DMS153 treated with DMSO at 0.1 percent for 48 hours (cell line): ENCODE results near the gene PMM2.
"Not testable (repeated sequence)": the region's sequence is repeated elsewhere in the genome, so short reads cannot be mapped to it uniquely, and the experiment has no call there.

Experiments used
- DNase-seq: peaks from one replicate; lab custom pipeline; 2025; ENCODE audit not compliant: unreplicated experiment; lab: John Stamatoyannopoulos, UW

PMM2 gene

GRCh38 chr16:8816967-8817655 is 19.5 kb downstream of the PMM2 start:
- no peak for DNase-seq

- DNase-seq, result no peak
These were observed 21.0 kb downstream of the PMM2 start for GRCh38 chr16:8818504-8819270.

- DNase-seq, result no peak
These were observed 21.9 kb downstream of the PMM2 start for GRCh38 chr16:8819411-8820034.

GRCh38 chr16:8822403-8822802 is 24.8 kb downstream of the PMM2 start:
- no peak for DNase-seq

- no peak for DNase-seq
These were observed 28.7 kb downstream of the PMM2 start for GRCh38 chr16:8826278-8826879.

- no peak for DNase-seq
These were observed 31.0 kb downstream of the PMM2 start for GRCh38 chr16:8828541-8829165.

GRCh38 chr16:8831450-8831849 is 33.8 kb downstream of the PMM2 start:
- no peak for DNase-seq

- DNase-seq, result no peak
These were observed 34.5 kb downstream of the PMM2 start for GRCh38 chr16:8831871-8832716.

- no peak for DNase-seq
These were observed 35.1 kb downstream of the PMM2 start for GRCh38 chr16:8832717-8833105.

GRCh38 chr16:8836797-8837196 is 39.2 kb downstream of the PMM2 start:
- DNase-seq, result not testable (repeated sequence)

GRCh38 chr16:8837594-8837993 is 40.0 kb downstream of the PMM2 start:
- not testable (repeated sequence) for DNase-seq

- not testable (repeated sequence) for DNase-seq
These were observed 44.4 kb downstream of the PMM2 start for GRCh38 chr16:8842016-8842415.

- DNase-seq, result not testable (repeated sequence)
These were observed 45.7 kb downstream of the PMM2 start for GRCh38 chr16:8843296-8843695.

- DNase-seq, result no peak
These were observed 48.2 kb downstream of the PMM2 start for GRCh38 chr16:8845699-8846298.

GRCh38 chr16:8846401-8846932 is 48.8 kb downstream of the PMM2 start:
- no peak for DNase-seq

- DNase-seq, result no peak
These were observed 49.5 kb downstream of the PMM2 start for GRCh38 chr16:8847145-8847544.

- no peak for DNase-seq
These were observed 50.0 kb downstream of the PMM2 start for GRCh38 chr16:8847623-8848022.

- DNase-seq, result no peak
These were observed 50.7 kb downstream of the PMM2 start for GRCh38 chr16:8848231-8848938.

- DNase-seq, result no peak
These were observed 51.3 kb downstream of the PMM2 start for GRCh38 chr16:8848939-8849391.
